ENCODE measurements around the gene PARD3.
"Not testable (repeated sequence)": the region's sequence is repeated elsewhere in the genome, so short reads cannot be mapped to it uniquely, and the experiment has no call there.

The PARD3 gene

DNA sequence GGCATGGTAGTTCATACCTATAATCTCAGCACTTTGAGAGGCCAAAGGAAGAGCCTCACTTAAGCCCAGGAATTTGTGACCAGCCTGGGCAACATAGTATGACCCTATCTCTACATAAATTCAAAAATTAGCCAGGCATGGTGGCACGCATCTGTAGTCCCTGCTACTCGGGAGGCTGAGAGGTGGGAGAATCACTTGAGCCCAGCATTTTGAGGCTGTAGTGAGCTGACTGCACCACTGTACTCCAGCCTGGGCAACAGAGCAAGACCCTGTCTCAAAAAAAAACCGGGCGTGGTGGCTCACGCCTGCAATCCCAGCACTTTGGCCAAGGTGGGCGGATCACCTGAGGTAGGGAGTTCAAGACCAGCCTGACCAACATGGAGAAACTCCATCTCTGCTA is 19.8 kb downstream of the PARD3 start:
- Mint-ChIP-seq H3K4me3 (no peak overlapping the region), H3K36me3 (no peaks in the 10 kb centered on the region), H3K27me3 (peaks cover 3% of the 10 kb centered on the region), H3K4me1 (ENCODE audit: low read depth) (no peaks in the 10 kb centered on the region), H3K27ac (no peak overlapping the region), H3K9me3 (ENCODE audit: low read depth) (no peaks in the 10 kb centered on the region)

DNA sequence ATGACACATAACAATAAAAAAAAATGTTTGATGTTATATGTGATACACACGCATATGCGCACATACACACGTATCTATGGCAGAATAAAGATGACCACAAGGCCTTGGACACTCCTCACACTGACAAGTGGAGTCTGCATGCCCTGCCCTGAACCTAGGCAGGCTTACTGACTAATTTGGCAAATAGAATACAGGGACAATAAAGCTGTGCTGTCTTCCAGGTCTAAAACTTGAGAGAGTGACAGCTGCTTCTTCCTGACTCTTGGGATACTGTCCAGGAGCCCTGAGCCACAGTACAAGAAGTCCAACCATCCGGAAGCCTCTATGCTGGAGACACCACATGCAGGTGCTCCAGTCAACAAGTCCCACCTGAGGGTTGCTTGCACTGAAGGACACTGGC is 20.3 kb downstream of the PARD3 start:
- Mint-ChIP-seq H3K27me3 (peaks cover 3% of the 10 kb centered on the region), H3K4me3 (no peak overlapping the region), H3K4me1 (ENCODE audit: low read depth) (no peaks in the 10 kb centered on the region), H3K27ac (no peak overlapping the region), H3K9me3 (ENCODE audit: low read depth) (no peaks in the 10 kb centered on the region), H3K36me3 (no peaks in the 10 kb centered on the region)

DNA sequence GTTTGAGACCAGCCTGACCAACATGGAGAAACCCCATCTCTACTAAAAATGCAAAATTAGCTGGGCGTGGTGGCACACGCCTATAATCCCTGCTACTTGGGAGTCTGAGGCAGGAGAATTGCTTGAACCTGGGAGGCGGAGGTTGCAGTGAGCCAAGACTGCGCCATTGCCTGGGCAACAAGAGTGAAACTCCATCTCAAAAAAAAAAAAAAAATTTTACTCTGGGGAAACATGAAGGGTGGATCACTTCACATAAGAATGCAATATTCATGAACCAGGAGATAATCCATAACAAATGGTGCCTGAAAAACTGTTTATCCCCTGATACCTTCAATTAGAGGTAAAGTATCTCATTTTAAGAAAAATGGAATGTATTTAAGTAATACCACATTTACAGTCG is 21.5 kb downstream of the PARD3 start:
- H3K36me3 Mint-ChIP-seq; H3K27ac Mint-ChIP-seq; H3K9me3 Mint-ChIP-seq (ENCODE audit: low read depth); H3K27me3 Mint-ChIP-seq; H3K4me1 Mint-ChIP-seq (ENCODE audit: low read depth); H3K4me3 Mint-ChIP-seq: not testable (repeated sequence)

DNA sequence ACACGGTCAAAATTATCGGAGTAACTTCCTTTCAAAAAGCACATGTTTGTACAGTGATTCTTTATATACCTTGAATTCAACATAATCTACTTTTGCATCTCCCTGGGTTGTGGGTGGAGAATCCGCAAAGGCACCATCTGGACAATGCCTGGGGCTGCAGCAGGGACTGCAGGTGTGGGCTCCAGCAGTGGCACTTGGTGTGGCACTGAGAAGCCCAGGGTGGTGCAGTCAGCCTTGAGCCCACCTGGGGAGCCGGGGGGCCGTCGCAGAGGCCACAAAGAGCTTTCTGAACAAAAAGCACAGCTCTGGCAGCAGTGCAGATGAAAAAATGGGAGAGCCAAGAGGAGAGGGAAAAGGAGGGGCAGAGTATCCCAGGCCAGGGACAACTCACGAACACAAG is 22.2 kb downstream of the PARD3 start:
- Mint-ChIP-seq H3K27ac (no peak overlapping the region), H3K4me1 (ENCODE audit: low read depth) (no peaks in the 10 kb centered on the region), H3K36me3 (no peaks in the 10 kb centered on the region), H3K9me3 (ENCODE audit: low read depth) (no peaks in the 10 kb centered on the region), H3K4me3 (no peak overlapping the region), H3K27me3 (peaks cover 3% of the 10 kb centered on the region)

DNA sequence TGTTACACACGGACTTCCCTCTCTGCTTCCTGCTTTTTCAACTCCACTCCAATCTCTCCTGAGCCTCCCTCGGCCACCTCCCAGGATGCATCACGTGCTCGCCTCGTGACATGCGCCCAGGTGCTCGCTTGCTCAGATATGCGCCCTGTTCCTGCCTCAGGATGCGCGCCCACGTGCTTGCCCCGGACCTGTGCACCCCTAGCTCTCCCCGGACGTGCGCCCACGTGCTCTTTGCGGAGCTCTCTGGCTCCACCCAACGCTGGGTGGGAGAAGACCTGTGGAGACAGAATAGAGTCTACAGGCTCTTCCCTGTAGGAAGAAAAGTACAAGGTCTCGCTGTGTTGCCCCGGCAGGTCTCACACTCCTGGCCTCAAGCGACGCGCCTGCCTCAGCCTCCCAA is 23.1 kb downstream of the PARD3 start:
- H3K27me3 Mint-ChIP-seq = peaks cover 5% of the 10 kb centered on the region
- no peak overlapping the region for H3K27ac Mint-ChIP-seq
- no peak overlapping the region for H3K4me3 Mint-ChIP-seq
- H3K4me1 Mint-ChIP-seq (ENCODE audit: low read depth) = no peaks in the 10 kb centered on the region
- H3K9me3 Mint-ChIP-seq (ENCODE audit: low read depth) = no peaks in the 10 kb centered on the region
- H3K36me3 Mint-ChIP-seq = no peaks in the 10 kb centered on the region

DNA sequence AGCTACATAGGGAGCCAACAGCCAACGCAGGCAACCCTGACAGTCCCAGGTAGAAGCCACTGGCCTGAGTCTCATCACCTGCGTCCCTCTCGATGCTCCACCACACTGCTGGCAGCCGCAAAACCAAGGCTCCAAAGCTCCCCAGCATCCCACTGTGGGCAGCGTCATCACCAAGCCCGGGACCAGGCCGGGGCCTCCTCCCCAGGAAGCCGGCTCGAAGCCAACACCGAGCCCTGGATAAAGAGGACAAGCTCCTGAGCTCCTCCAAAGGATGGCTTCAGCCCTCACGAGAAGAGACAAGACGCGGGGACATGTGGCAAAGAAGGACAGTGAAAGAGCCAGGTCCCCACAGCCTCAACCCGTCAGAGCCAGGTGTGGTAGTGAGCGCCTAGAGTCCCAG is 23.9 kb downstream of the PARD3 start:
- Mint-ChIP-seq H3K27me3 (peaks cover 5% of the 10 kb centered on the region), H3K27ac (no peak overlapping the region), H3K9me3 (ENCODE audit: low read depth) (no peaks in the 10 kb centered on the region), H3K4me3 (no peak overlapping the region), H3K36me3 (no peaks in the 10 kb centered on the region), H3K4me1 (ENCODE audit: low read depth) (no peaks in the 10 kb centered on the region)

DNA sequence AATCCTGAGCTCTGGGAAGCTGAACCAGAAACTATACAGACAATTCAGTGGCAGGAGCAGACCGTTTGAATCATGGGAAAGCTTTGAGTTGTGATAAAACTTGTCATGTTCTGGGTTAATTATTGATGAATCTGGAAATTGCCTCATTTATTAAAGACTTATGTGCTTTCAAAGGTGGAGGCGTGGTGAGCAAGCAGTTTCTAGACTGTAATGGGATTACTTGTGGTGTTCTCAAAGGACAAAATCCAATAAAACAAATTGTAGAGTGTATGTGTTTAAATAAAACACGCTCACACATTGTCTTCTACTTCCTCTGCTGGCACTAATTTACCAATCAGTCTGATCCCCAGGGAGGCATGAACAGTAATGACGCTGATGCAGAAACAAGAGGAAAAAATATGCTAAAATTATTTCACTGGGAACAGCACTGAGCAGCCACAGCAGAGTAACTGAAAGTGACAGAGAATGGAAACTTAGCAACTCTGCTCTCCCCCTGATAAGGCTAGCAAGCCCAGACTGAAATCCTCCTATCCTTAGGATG is 25.1 kb downstream of the PARD3 start:
- Mint-ChIP-seq H3K27me3 (peaks cover 5% of the 10 kb centered on the region), H3K36me3 (no peaks in the 10 kb centered on the region), H3K4me3 (no peak overlapping the region), H3K9me3 (ENCODE audit: low read depth) (no peaks in the 10 kb centered on the region), H3K27ac (no peak overlapping the region), H3K4me1 (ENCODE audit: low read depth) (no peaks in the 10 kb centered on the region)

DNA sequence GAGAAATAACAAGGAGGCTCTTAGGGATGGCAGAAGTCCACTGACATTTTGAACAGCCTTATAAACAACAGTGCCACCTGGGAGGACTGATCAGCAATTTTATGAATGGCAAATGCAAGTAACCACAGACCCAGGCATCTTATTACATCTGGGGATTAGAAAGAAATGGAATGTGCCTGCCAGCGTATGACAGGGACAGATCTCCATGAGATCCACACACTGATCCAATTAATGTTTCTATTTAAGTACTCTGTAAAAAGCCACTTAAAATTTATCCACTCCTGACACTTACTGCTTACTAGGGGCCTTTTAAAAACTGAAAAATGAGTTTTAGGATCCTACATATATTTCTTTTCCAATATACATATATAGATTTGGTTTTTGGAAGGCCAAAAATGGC is 28.6 kb downstream of the PARD3 start:
- no peaks in the 10 kb centered on the region for H3K36me3 Mint-ChIP-seq
- no peak overlapping the region for H3K4me3 Mint-ChIP-seq
- no peak overlapping the region for H3K27ac Mint-ChIP-seq
- peaks cover 5% of the 10 kb centered on the region for H3K27me3 Mint-ChIP-seq
- H3K9me3 Mint-ChIP-seq (ENCODE audit: low read depth) = no peaks in the 10 kb centered on the region
- no peaks in the 10 kb centered on the region for H3K4me1 Mint-ChIP-seq (ENCODE audit: low read depth)

DNA sequence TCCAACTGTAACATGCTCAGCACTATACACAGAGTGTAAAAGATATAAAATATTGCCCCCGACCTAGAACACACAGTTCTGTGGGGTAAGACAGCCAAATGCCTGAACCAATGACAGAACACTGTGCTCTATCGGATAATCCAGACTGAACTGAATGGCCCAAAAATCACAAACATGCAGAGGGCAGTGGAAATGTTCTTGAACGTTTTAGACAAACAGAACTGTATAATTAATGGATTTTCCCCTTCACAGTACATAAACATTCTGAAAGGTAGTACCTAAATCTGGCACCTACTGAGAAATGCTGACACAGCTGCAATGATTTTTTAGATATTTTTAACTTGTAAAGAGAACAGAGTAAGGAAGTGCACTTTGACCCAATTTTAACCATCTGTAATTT is 33.4 kb downstream of the PARD3 start:
- Mint-ChIP-seq H3K9me3 (ENCODE audit: low read depth) (no peaks in the 10 kb centered on the region), H3K4me1 (ENCODE audit: low read depth) (peaks cover 7% of the 10 kb centered on the region), H3K4me3 (no peak overlapping the region), H3K27ac (no peak overlapping the region), H3K36me3 (no peaks in the 10 kb centered on the region), H3K27me3 (no peaks in the 10 kb centered on the region)

DNA sequence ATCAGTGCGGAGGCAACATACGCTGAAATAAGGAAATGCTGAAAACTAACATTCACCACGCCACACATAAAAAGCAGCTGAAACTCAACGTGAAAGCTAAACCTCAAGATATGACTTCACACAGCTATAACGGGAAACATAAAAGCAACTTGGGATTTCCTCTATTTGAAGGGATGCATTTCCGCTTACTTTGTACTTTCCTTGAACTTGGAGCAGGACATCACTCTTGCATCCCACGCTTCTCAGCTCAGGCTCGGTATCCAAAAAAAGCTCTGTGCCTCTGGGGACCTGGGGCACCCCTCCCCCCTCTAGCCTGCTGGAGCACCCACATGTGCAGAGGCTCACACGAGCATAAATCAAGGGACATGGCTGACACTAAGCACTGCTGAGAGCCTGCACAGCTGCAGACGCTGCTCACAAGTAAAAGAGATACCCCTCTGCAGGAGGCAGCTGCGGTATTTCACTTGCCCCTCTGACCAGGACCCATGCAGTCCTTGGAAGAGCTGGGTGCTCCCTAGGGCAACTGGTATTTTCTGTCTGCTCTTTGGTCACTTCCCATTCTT is 34.2 kb downstream of the PARD3 start:
- H3K4me3 Mint-ChIP-seq = peak overlapping the region; percentile 9
- no peak overlapping the region for H3K27ac Mint-ChIP-seq
- H3K27me3 Mint-ChIP-seq = no peaks in the 10 kb centered on the region
- peaks cover 7% of the 10 kb centered on the region for H3K4me1 Mint-ChIP-seq (ENCODE audit: low read depth)
- H3K36me3 Mint-ChIP-seq = no peaks in the 10 kb centered on the region
- H3K9me3 Mint-ChIP-seq (ENCODE audit: low read depth) = no peaks in the 10 kb centered on the region

DNA sequence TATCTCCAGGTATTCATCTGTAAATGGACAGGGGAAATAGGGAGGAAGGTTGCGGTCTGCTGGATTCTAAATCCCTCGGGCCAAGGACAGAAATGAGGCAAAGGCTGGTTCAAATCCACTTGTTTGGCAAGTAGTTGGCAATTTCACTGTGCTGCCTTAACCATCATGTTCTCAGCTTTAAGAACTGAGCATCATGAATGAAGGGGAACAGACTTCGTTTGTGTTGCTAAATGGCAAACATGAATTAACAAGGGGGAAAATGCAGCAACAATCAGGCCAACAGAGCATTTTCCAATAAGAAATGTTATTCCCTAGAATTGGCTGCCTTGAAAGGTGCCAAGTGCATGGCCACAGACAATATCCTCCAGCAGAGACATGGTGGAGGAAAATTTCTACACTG is 36.9 kb downstream of the PARD3 start:
- Mint-ChIP-seq H3K4me1 (ENCODE audit: low read depth) (peaks cover 7% of the 10 kb centered on the region), H3K27ac (no peak overlapping the region), H3K27me3 (no peaks in the 10 kb centered on the region), H3K9me3 (ENCODE audit: low read depth) (no peaks in the 10 kb centered on the region), H3K36me3 (no peaks in the 10 kb centered on the region), H3K4me3 (no peak overlapping the region)

DNA sequence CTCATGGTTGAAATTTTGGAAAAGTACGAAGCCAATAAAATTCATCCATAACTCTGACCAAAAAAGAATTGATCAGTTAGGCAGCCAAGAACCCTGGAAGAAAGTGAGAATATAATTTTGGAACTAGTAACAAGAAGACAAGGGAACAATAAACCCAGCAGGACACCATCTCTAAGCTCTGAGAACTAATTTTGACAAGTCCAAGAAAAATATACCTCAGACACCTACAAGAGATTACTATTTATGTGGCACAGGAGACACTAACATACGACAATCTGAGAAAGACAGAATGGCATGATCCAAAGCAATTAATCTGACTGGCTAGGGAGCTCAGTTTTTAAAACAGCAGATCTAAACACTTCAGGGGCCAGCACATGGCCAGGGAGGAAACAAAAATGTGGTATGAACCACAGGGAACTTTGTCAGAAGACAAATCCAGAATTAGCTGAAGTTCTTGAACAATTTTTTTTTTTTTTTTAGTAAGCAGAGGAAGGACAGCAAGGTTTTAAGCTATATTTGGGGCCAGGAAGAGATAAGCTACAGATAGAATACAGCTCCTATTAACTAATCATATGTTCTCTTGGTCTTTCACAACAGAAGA is 38.9 kb downstream of the PARD3 start:
- H3K27me3 Mint-ChIP-seq = peaks cover under 1% of the 10 kb centered on the region
- peaks cover 7% of the 10 kb centered on the region for H3K4me1 Mint-ChIP-seq (ENCODE audit: low read depth)
- no peaks in the 10 kb centered on the region for H3K36me3 Mint-ChIP-seq
- H3K27ac Mint-ChIP-seq = no peak overlapping the region
- H3K9me3 Mint-ChIP-seq (ENCODE audit: low read depth) = no peaks in the 10 kb centered on the region
- H3K4me3 Mint-ChIP-seq = no peak overlapping the region

DNA sequence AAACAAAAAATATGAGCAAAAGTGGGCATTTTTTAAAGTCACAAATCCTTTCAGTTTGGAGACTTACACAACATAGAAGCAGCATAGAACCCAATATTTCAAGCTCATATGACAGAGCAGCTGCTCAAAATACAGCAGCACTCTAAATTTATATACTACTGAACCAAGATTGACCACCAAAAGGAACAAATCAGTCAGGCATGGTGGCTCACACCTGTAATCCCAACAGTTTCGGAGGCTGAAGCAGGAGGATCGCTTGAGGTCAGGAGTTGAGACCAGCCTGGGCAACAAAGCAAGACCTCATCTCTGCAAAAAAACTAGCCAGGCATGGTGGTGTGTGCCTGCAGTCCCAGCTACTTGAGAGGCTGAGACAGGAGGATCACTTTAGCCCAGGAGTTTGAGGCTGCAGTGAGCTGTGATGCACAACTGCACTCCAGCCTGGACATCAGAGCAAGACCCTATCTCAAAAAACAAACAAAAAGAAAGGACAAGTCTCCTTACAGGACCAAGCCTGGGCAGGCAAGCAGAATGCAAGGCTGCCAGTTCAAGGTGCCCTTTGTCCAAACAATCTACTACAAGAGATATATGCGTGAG is 40.0 kb downstream of the PARD3 start:
- Mint-ChIP-seq H3K9me3 (ENCODE audit: low read depth) (no peaks in the 10 kb centered on the region), H3K4me1 (ENCODE audit: low read depth) (peaks cover 1% of the 10 kb centered on the region), H3K36me3 (no peaks in the 10 kb centered on the region), H3K27ac (no peak overlapping the region), H3K4me3 (no peak overlapping the region), H3K27me3 (peaks cover 3% of the 10 kb centered on the region)

DNA sequence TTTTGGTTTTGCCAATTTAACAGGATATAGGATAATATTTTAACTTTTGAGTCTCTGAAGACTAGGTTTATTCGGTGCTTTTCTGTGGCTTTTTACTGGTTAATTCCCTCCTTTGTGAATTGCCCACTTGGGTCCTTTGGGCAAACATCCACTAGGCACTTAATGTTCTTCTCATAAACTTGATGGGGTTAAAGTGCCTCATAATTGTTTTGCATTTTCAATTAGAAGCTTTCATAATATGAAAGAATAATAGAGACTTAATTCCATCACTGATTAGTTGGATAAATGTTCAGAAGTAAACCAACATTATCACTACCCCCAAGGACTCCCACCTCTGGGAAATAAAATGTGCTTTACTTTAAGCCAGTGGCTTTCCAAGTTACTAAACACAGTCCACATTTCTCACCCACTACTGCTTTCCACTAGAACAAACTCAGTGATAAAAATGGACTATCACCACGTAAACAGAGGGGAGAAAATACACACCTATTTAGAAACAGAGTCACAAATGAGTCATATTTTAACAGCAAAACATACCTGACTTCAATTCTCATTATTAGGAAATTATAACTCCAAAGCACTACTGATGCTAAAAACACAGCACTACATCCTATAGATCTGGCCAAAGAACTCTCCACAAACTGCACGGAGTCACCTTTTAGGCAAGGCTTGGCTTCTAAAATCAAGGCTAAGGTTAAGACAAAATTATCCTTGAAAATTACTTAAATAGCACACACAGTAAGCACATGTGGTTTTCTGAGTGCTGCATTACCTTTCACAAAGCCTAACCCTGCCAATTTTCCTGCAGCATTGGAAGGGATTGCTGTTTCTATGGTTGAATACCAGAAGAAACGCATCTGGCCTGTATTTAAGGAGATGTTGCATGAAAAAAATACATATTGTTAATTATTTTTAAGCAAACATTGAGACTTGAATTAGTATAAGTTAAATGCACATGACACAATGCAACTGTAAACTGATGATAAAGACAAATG is 41.2 kb downstream of the PARD3 start:
- Mint-ChIP-seq H3K36me3 (no peaks in the 10 kb centered on the region), H3K27ac (no peak overlapping the region), H3K4me3 (no peak overlapping the region), H3K27me3 (peaks cover 7% of the 10 kb centered on the region), H3K4me1 (ENCODE audit: low read depth) (no peaks in the 10 kb centered on the region), H3K9me3 (ENCODE audit: low read depth) (no peaks in the 10 kb centered on the region)

DNA sequence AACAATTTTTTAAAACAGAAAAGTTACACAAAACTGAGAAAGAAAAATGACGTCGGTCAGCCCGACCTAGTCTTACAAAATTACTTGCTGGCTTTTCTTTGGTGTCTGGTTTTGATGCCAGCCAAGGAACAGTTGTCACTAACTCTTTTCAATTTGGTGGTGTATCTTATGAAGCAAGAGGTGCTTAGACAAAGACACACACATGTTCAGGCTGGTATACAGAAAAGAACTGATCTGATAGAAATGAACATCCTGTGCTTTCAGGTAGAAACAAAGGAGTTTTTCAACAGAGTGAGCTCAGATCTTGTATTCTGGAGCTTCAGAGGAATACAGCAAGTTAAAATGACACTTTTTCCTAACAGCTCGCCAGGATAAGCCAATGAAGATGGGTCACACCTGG is 43.6 kb downstream of the PARD3 start:
- Mint-ChIP-seq H3K36me3 (no peaks in the 10 kb centered on the region), H3K27me3 (peaks cover 7% of the 10 kb centered on the region), H3K4me1 (ENCODE audit: low read depth) (no peaks in the 10 kb centered on the region), H3K4me3 (no peak overlapping the region), H3K9me3 (ENCODE audit: low read depth) (no peaks in the 10 kb centered on the region), H3K27ac (no peak overlapping the region)
